HG02571 (cell line): ENCODE results near the gene GABRG2.

Experiments used
- ATAC-seq: cut with Tn5 transposase; IDR thresholded peaks from one replicate; pipeline ENCODE4 v1.9.1; 2021; ENCODE audit warnings: mild to moderate bottlenecking, moderate library complexity; ENCODE audit not compliant: unreplicated experiment

Gene GABRG2

GRCh38 chr5:162189719-162190118 is 122.1 kb downstream of the GABRG2 start:
- no peak for ATAC-seq

GRCh38 chr5:162193012-162193411 is 125.4 kb downstream of the GABRG2 start:
- ATAC-seq: no peak

- ATAC-seq: no peak
Measured at GRCh38 chr5:162196351-162196750, 128.8 kb downstream of the GABRG2 start.

- no peak for ATAC-seq
Measured at GRCh38 chr5:162202285-162202880, 134.8 kb downstream of the GABRG2 start.
